CD4-positive, alpha-beta T cell treated with Interleukin-4 for 1 hour (primary cell): ENCODE measurements around the gene ZGLP1.
A peak's percentile ranks its signal among the peaks of the same experiment; 100 is the strongest.

Experiments used
- DNase-seq, 2 donors: peaks; one replicate each; pipeline ENCODE4 v3.0.0-alpha.2; 2020 to 2022

The ZGLP1 gene

GRCh38 chr19:10274589-10274988 is 35.0 kb downstream of the ZGLP1 start:
- DNase-seq: no peak

- peak; percentile 75 to 82 for DNase-seq
Observed at GRCh38 chr19:10271543-10272086, 38.0 kb downstream of the ZGLP1 start.

- peak; percentile 87 to 91 for DNase-seq
Observed at GRCh38 chr19:10270616-10271394, 38.8 kb downstream of the ZGLP1 start, which contains the start of gene ICAM1. Gene ICAM1, plus strand, starts transcription at chr19:10271120. Its CDS starts 40 bp downstream, at chr19:10271160.

GRCh38 chr19:10270180-10270615 is 39.4 kb downstream of the ZGLP1 start:
- DNase-seq: peak; percentile 90 to 94

DNA sequence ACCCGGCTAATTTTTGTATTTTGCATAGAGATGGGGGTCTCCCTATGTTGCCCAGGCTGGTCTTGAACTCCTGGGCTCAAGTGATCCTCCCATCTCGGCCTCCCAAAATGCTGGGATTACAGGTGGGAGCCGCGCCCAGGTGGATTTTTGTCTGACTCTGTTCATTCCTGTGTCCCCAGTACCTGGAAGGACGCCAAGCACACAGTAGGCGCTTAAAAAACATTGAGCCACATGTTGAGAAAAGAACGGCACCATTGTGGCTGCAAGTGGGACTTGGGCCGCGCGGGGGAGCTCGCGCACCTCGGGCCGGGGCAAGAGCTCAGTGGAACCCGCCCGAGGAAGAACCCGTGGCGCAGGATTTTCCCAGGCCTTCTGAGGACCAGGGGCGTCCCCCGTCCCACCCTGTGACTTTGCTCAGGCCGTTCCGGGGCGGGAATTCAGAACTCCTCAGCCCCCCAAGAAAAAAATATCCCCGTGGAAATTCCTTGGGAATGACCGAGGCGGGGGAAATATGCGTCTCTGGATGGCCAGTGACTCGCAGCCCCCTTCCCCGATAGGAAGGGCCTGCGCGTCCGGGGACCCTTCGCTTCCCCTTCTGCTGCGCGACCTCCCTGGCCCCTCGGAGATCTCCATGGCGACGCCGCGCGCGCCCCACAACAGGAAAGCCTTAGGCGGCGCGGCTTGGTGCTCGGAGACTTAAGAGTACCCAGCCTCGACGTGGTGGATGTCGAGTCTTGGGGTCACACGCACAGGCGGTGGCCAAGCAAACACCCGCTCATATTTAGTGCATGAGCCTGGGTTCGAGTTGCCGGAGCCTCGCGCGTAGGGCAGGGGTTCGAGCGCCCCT is 40.1 kb downstream of the ZGLP1 start:
- peak; percentile 91 for DNase-seq

DNA sequence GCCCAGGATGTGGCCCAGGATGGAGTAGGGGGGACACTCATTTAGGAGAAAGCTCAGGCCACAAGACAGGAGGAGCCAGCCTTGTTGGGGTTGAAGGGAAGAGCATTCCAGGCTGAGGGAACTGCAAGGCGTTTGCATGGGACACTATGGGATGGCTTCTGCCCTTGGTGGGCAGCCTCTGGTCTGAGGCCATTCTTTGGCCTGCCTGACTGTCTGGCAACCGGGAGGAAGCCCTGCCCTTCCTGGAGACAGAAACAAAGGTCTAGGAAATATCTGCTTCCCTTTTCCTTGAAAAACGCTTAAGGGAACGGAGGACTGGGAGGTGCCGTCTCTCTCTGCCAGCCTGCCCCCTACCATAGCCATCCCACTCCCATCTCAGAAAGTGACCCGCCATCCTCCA is 41.5 kb downstream of the ZGLP1 start:
- no peak for DNase-seq

GRCh38 chr19:10266706-10267105 is 42.9 kb downstream of the ZGLP1 start:
- no peak for DNase-seq

DNA sequence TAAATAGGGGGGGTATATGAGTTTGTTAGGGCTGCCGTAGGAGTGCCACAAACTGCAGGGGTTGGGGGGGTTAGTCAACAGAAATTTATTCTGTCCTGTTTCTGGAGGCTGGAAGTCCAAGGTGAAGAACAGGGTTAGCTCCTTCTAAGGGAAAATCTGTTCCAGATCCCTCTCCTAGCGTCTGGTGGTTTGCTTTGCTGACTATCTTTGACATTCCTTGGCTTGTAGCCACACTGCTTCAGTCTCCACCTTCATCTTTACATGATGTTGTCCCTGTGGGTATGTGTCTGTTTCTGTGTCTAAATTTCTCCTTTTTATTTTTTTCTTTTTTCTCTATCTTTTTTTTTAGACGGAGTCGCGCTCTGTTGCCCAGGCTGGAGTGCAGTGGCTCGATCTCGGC is 46.8 kb downstream of the ZGLP1 start:
- no peak for DNase-seq

- DNase-seq: no peak
Observed at GRCh38 chr19:10260141-10260584, 49.5 kb downstream of the ZGLP1 start.

GRCh38 chr19:10259162-10259905 is 50.3 kb downstream of the ZGLP1 start:
- DNase-seq: peak; percentile 92

GRCh38 chr19:10258080-10258710 is 51.4 kb downstream of the ZGLP1 start:
- no peak for DNase-seq

GRCh38 chr19:10256970-10257615 is 52.5 kb downstream of the ZGLP1 start:
- DNase-seq: no peak

- no peak for DNase-seq
Observed at GRCh38 chr19:10256551-10256950, 53.1 kb downstream of the ZGLP1 start.

- DNase-seq: no peak
Observed at GRCh38 chr19:10255358-10255757, 54.3 kb downstream of the ZGLP1 start.
